Stromal cell of bone marrow (primary cell): Measurements from ENCODE around the gene BMP4.
"Not testable (repeated sequence)": the region's sequence is repeated elsewhere in the genome, so short reads cannot be mapped to it uniquely, and the experiment has no call there.

Experiments used
- DNase-seq: peaks from one replicate; pipeline ENCODE4 v3.0.0-alpha.2; 2012; ENCODE audit warnings: low read depth

BMP4 gene

GRCh38 chr14:53956427-53957201 lies at the start of gene BMP4:
Gene BMP4, minus strand, starts transcription at chr14:53956825. Its CDS starts 4,603 bp downstream, at chr14:53952222.
- DNase-seq, result no peak

GRCh38 chr14:54003064-54003463 lies 46.4 kb upstream of the BMP4 start:
- DNase-seq, result no peak

GRCh38 chr14:54002653-54003052 lies 46.0 kb upstream of the BMP4 start:
- no peak for DNase-seq

GRCh38 chr14:54001189-54001878 lies 44.7 kb upstream of the BMP4 start:
- DNase-seq, result no peak

GRCh38 chr14:54000341-54000811 lies 43.8 kb upstream of the BMP4 start:
- no peak for DNase-seq

- no peak for DNase-seq
These were observed 42.5 kb upstream of the BMP4 start for GRCh38 chr14:53999061-53999488.

GRCh38 chr14:53996041-53996440 lies 39.4 kb upstream of the BMP4 start:
- DNase-seq, result no peak

- no peak for DNase-seq
These were observed 37.4 kb upstream of the BMP4 start for GRCh38 chr14:53993920-53994607.

GRCh38 chr14:53990978-53991377 lies 34.4 kb upstream of the BMP4 start:
- no peak for DNase-seq

GRCh38 chr14:53986718-53987117 lies 30.1 kb upstream of the BMP4 start:
- not testable (repeated sequence) for DNase-seq

GRCh38 chr14:53984958-53985357 lies 28.3 kb upstream of the BMP4 start:
- not testable (repeated sequence) for DNase-seq

GRCh38 chr14:53983112-53983511 lies 26.5 kb upstream of the BMP4 start:
- no peak for DNase-seq

- DNase-seq, result no peak
These were observed 25.9 kb upstream of the BMP4 start for GRCh38 chr14:53982546-53982945.

GRCh38 chr14:53979747-53980642 lies 23.4 kb upstream of the BMP4 start:
- peak; percentile 68 for DNase-seq

GRCh38 chr14:53979113-53979681 lies 22.6 kb upstream of the BMP4 start:
- no peak for DNase-seq

- no peak for DNase-seq
These were observed 21.6 kb upstream of the BMP4 start for GRCh38 chr14:53978194-53978593.

- DNase-seq, result no peak
These were observed 18.8 kb upstream of the BMP4 start for GRCh38 chr14:53975444-53975843.

GRCh38 chr14:53971521-53971920 lies 14.9 kb upstream of the BMP4 start:
- DNase-seq, result no peak

GRCh38 chr14:53969326-53969725 lies 12.7 kb upstream of the BMP4 start:
- no peak for DNase-seq

- no peak for DNase-seq
These were observed 12.1 kb upstream of the BMP4 start for GRCh38 chr14:53968726-53969125.

- no peak for DNase-seq
These were observed 11.0 kb upstream of the BMP4 start for GRCh38 chr14:53967606-53968005.
